ENCODE results near the gene MYLK4. TPM values are rescaled to one million over a fixed set of nuclear protein-coding genes. Genes with fewer than 3 reads are reported as not detected.

The MYLK4 gene
- total RNA-seq, 1 donor from 2014 or later: 1.2 TPM

DNA sequence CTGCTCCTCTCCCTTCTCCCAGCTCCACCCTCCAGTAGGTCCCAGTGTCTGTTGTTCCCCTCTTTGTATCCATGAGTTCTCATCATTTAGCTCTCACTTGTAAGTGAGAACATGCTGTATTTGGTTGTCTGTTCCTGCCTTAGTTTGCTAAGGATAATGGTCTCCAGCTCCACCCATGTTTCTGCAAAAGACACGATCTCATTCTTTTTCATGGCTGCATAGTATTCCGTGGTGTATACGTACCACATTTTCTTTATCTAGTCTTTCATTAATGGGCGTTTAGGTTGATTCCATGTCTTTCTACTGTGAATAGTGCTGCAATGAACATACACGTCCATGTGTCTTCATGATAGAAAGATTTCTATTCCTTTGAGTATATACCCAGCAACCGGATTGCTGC lies 136.6 kb downstream of the MYLK4 start:
- intact Hi-C loops (cut with micrococcal nuclease): no loop called here
- TF ChIP-seq, protein P1, sequence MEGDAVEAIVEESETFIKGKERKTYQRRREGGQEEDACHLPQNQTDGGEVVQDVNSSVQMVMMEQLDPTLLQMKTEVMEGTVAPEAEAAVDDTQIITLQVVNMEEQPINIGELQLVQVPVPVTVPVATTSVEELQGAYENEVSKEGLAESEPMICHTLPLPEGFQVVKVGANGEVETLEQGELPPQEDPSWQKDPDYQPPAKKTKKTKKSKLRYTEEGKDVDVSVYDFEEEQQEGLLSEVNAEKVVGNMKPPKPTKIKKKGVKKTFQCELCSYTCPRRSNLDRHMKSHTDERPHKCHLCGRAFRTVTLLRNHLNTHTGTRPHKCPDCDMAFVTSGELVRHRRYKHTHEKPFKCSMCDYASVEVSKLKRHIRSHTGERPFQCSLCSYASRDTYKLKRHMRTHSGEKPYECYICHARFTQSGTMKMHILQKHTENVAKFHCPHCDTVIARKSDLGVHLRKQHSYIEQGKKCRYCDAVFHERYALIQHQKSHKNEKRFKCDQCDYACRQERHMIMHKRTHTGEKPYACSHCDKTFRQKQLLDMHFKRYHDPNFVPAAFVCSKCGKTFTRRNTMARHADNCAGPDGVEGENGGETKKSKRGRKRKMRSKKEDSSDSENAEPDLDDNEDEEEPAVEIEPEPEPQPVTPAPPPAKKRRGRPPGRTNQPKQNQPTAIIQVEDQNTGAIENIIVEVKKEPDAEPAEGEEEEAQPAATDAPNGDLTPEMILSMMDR (IDR thresholded peaks at IDR 0.05; ENCODE audit: borderline replicate concordance): no peak
- H3K4me3 ChIP-seq: no peak overlapping the region

More for the DNA sequence above, 136.6 kb downstream of the MYLK4 start:
- Histone ChIP-seq H3K27me3 (ENCODE audit: low read depth) (no peaks in the 10 kb centered on the region), H3K36me3 (no peaks in the 10 kb centered on the region), H3K27ac (replicated peaks) (no peak overlapping the region), H3K9me3 (replicated peaks) (peaks cover 5% of the 10 kb centered on the region), H3K4me1 (no peaks in the 10 kb centered on the region)
- no peak for DNase-seq

Other genes starting within 250 kb of the MYLK4 start
- 39.4 TPM for gene WRNIP1, start 14.5 kb upstream of the MYLK4 start, total RNA-seq
- gene SERPINB1, start 90.9 kb upstream of the MYLK4 start, total RNA-seq: 23.4 TPM
- 3.5 TPM for gene SERPINB9, start 152.4 kb upstream of the MYLK4 start, total RNA-seq
- 233 TPM for gene SERPINB6, start 220.6 kb upstream of the MYLK4 start, total RNA-seq
- 51.1 TPM for gene NQO2, start 249.0 kb upstream of the MYLK4 start, total RNA-seq